Upper lobe of right lung (tissue), 1 donor: ENCODE data around the gene RSBN1. TPM values are rescaled to one million over a fixed set of nuclear protein-coding genes. Genes with fewer than 3 reads are reported as not detected.

Experiments
- ATAC-seq: fragments of 200-7000 bp; cut with Tn5 transposase; one replicate; pipeline ENCODE4 v1.9.1; 2020; ENCODE audit warnings: mild to moderate bottlenecking, moderate library complexity
- DNase-seq: peaks from one replicate; pipeline ENCODE4 v3.0.0-alpha.2; 2020
- H3K27ac ChIP-seq: fragments of 200-600 bp; one replicate; pipeline ENCODE4 v1.8.0; 2022
- H3K27me3 ChIP-seq: fragments of 200-600 bp; one replicate; pipeline ENCODE4 v1.8.0; 2022; ENCODE audit warnings: mild to moderate bottlenecking
- H3K36me3 ChIP-seq: fragments of 200-600 bp; one replicate; pipeline ENCODE4 v1.8.0; 2022
- H3K4me1 ChIP-seq: fragments of 200-600 bp; one replicate; pipeline ENCODE4 v1.8.0; 2022
- H3K4me3 ChIP-seq: fragments of 200-600 bp; one replicate; pipeline ENCODE4 v1.8.0; 2022; ENCODE audit warnings: mild to moderate bottlenecking
- H3K9me3 ChIP-seq: fragments of 200-600 bp; one replicate; pipeline ENCODE4 v1.8.0; 2022
- CTCF ChIP-seq: fragments of 200-600 bp; IDR thresholded peaks from one replicate; pipeline ENCODE4 v1.8.0; 2022; ENCODE audit warnings: antibody characterized with exemption
- intact Hi-C: fragments of 100-400 bp; cut with DNase I; formaldehyde crosslinking; loops from one replicate; pipeline ENCODE4 v1.11.0; 2022
- total RNA-seq: library from RNA; stranded (reverse); fragmentation: NEBNext Ultra II Directional; extraction: Animal tissue kit (Norgen Biotek cat#: 25700); gene quantifications from one replicate; pipeline ENCODE4 v1.2.1, GENCODE V29; 2021
- donor health status: DM: no; HTN: yes; CAD: no; lungs with severe emphysema.

The RSBN1 gene
- total RNA-seq, 1 donor from 2014 or later, result 23.2 TPM

DNA sequence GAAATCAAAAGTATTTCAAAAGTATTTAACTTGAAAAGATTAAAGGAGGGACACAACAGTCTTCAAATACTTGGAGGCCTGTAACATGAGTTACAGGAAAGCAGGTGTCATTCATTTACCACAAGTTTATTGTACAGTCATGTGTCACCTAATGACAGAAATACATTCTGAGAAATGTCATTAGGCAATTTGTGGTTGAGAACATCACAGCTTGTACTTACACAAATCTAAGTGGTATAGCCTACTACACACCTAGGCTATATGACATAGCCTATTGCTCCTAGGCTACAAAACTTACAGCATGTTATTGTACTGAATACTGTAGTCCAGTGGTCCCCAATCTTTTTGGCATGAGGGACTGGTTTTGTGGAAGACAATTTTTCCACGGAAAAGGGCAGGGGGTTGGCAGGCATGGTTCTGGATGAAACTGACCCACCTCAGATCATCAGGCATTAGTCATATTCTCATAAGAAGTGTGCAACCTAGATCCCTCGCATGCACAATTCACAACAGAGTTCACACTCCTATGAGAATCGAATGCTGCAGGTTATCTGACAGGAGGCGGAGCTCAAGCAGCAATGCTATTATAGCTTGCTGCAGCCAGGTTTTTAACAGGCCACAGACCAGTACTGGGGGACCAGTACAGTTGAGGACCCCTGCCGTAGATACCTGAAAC lies 28.0 kb downstream of the RSBN1 start:
- peak overlapping the region; percentile 71 for H3K27ac ChIP-seq
- H3K4me1 ChIP-seq, result peaks cover 49% of the 10 kb centered on the region
- no peak overlapping the region for H3K4me3 ChIP-seq
- intact Hi-C loops, result no loop called here
- TF ChIP-seq CTCF, result no peak
- no peaks in the 10 kb centered on the region for H3K9me3 ChIP-seq
- DNase-seq (no peak), ATAC-seq (peak; percentile 62)
- H3K36me3 ChIP-seq, result no peaks in the 10 kb centered on the region
- no peaks in the 10 kb centered on the region for H3K27me3 ChIP-seq

GRCh38 chr1:113783254-113784103 lies 28.8 kb downstream of the RSBN1 start:
- no peak for DNase-seq
- ATAC-seq, result peak; percentile 94
- H3K27ac ChIP-seq, result peak overlapping the region; percentile 71
- H3K9me3 ChIP-seq, result no peaks in the 10 kb centered on the region
- no peak overlapping the region for H3K4me3 ChIP-seq
- intact Hi-C loops, result no loop called here
- no peak for TF ChIP-seq CTCF
- no peaks in the 10 kb centered on the region for H3K36me3 ChIP-seq
- H3K27me3 ChIP-seq, result no peaks in the 10 kb centered on the region
- H3K4me1 ChIP-seq, result peaks cover 49% of the 10 kb centered on the region

- TF ChIP-seq CTCF, result no peak
- H3K9me3 ChIP-seq, result no peaks in the 10 kb centered on the region
- ATAC-seq, result no peak
- H3K4me1 ChIP-seq, result peaks cover 49% of the 10 kb centered on the region
- H3K36me3 ChIP-seq, result peaks cover 2% of the 10 kb centered on the region
- no peak overlapping the region for H3K4me3 ChIP-seq
- DNase-seq, result no peak
- no peaks in the 10 kb centered on the region for H3K27me3 ChIP-seq
- peak overlapping the region; percentile 71 for H3K27ac ChIP-seq
- intact Hi-C loops, result no loop called here
Observed at GRCh38 chr1:113782406-113782805, 29.9 kb downstream of the RSBN1 start.

DNA sequence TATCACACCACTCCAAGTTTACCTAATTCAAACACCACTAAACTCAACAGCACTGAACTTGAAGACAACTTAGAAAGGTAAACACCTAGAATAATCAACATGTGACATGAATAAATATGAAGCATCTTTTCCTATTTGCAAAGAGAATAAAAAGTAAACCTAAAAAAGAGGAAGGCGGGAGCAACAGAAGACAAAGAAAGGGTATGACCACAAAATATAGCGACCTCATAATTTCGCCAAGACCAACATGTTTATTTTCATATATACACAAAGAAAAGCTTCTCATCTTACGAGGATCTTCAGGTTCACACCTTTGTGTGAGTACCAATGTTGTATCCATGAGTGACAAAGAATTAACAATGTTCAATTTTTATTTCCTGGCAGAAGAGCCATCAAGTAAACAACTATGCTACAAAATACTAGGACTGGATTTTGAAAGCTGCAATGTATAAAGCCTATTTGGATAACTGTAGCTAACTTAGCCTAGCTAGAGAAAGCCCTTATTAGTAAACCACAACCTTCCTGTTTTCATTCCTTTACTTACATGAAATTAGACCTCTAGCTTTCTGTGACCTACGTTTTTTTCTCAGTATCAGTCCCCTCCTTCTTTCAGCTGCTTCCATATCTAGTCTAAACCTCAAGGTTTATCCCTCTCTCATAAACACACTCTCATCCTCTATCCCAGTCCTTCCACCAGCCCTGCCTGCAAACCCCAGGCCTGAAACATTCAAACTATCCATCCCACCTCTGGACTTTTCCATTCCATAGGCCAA lies 31.7 kb downstream of the RSBN1 start:
- Histone ChIP-seq H3K27me3 (no peaks in the 10 kb centered on the region), H3K4me1 (peaks cover 49% of the 10 kb centered on the region), H3K4me3 (no peak overlapping the region), H3K36me3 (peaks cover 19% of the 10 kb centered on the region), H3K27ac (peak overlapping the region; percentile 6), H3K9me3 (no peaks in the 10 kb centered on the region)
- DNase-seq, result no peak
- intact Hi-C loops, result no loop called here
- TF ChIP-seq CTCF, result no peak
- ATAC-seq, result no peak

DNA sequence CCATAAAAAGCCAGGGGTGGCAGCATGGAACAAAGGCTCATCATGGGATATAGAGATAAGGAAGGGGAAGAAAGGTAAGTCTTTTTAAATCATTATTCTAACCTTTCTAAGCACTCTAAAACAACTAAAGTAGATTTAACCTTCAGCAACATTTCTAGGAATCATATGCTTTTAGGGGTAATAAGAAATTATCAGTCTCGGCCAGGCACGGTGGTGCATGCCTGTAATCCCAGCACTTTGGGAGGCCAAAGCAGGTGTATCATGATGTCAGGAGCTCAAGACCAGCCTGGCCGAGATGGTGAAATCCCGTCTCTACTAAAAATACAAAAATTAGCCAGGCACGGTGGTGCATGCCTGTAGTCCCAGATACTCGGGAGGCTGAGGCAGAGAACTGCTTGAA lies 32.7 kb downstream of the RSBN1 start:
- intact Hi-C loops, result no loop called here
- Histone ChIP-seq H3K4me1 (peaks cover 42% of the 10 kb centered on the region), H3K27me3 (no peaks in the 10 kb centered on the region), H3K27ac (no peak overlapping the region), H3K4me3 (no peak overlapping the region), H3K36me3 (peaks cover 25% of the 10 kb centered on the region), H3K9me3 (no peaks in the 10 kb centered on the region)
- TF ChIP-seq CTCF, result no peak
- ATAC-seq, result no peak
- no peak for DNase-seq
